Body of pancreas (tissue), 4 donors: ENCODE measurements around the gene CDH4.

Experiments
- POLR2A ChIP-seq, 3 donors: fragments of 450-650 bp; IDR thresholded peaks; one replicate each; pipeline ENCODE4 v1.6.1; 2016; ENCODE audit warnings: antibody characterized with exemption in 3 of 3, mild to moderate bottlenecking in 2 of 3
- TF ChIP-seq, protein P1 (sequence below), 7 experiments: fragments of 450-650 bp in 4 of 7; fragments of 200-600 bp in 3 of 7; sonication (generic) in 3 of 7; IDR thresholded peaks; one replicate each; pipeline ENCODE4 v1.5.1; 2016 to 2019; ENCODE audit warnings: antibody characterized with exemption in 7 of 7

- TF ChIP-seq, protein P1, sequence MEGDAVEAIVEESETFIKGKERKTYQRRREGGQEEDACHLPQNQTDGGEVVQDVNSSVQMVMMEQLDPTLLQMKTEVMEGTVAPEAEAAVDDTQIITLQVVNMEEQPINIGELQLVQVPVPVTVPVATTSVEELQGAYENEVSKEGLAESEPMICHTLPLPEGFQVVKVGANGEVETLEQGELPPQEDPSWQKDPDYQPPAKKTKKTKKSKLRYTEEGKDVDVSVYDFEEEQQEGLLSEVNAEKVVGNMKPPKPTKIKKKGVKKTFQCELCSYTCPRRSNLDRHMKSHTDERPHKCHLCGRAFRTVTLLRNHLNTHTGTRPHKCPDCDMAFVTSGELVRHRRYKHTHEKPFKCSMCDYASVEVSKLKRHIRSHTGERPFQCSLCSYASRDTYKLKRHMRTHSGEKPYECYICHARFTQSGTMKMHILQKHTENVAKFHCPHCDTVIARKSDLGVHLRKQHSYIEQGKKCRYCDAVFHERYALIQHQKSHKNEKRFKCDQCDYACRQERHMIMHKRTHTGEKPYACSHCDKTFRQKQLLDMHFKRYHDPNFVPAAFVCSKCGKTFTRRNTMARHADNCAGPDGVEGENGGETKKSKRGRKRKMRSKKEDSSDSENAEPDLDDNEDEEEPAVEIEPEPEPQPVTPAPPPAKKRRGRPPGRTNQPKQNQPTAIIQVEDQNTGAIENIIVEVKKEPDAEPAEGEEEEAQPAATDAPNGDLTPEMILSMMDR (IDR thresholded peaks at IDR 0.05), result no peak
- no peak for TF ChIP-seq POLR2A (IDR thresholded peaks at IDR 0.05)
These were observed 377.7 kb downstream of the CDH4 start for GRCh38 chr20:61629602-61630390.
